ENCODE results near the gene MRPS18B. TPM values are rescaled to one million over a fixed set of nuclear protein-coding genes. Genes with fewer than 3 reads are reported as not detected.

Gene MRPS18B
- total and polyA plus RNA-seq, 2 of the 13 experiments (the other 11 are each of a cell fraction or from before 2014, with no cell fraction given): 125 to 131 TPM

- TF ChIP-seq MLXIP (CRISPR knock-in tag; IDR thresholded peaks at IDR 0.05; ENCODE audit: borderline replicate concordance) (no peak), HOXA9 (CRISPR knock-in tag; IDR thresholded peaks at IDR 0.05; ENCODE audit: borderline replicate concordance) (no peak), HNF4G (IDR thresholded peaks at IDR 0.05; ENCODE audit: borderline replicate concordance, low read depth, low read length) (peak; percentile 89), HNF4G (CRISPR knock-in tag; IDR thresholded peaks at IDR 0.05; ENCODE audit: borderline replicate concordance, low read depth) (peak; percentile 97), KDM5A (IDR thresholded peaks at IDR 0.05; ENCODE audit: borderline replicate concordance, low read length) (no peak; the same call in 1 of the 2 replicates), MAX (IDR thresholded peaks at IDR 0.05) (peak; percentile 97), TRIM22 (IDR thresholded peaks at IDR 0.05) (no peak), EHMT2 (IDR thresholded peaks at IDR 0.05; ENCODE audit: borderline replicate concordance, low read depth, low read length) (peak; percentile 38; the same call in 1 of the 2 replicates), HHEX (CRISPR knock-in tag; IDR thresholded peaks at IDR 0.05) (peak; percentile 59; the same call in 1 of the 2 replicates), CAMTA2 (CRISPR knock-in tag; IDR thresholded peaks at IDR 0.05; ENCODE audit: borderline replicate concordance) (no peak), NCOA1 (CRISPR knock-in tag; IDR thresholded peaks at IDR 0.05) (no peak), ZNF512B (CRISPR knock-in tag; IDR thresholded peaks at IDR 0.05; ENCODE audit: borderline replicate concordance) (no peak), REST (IDR thresholded peaks at IDR 0.05; ENCODE audit: borderline replicate concordance in 1 of 2, low read depth in 1 of 2, low read length in 2 of 2) (peak in 1 of 2 experiments; percentile 25; a peak in 1 of 4 replicates), ZNF616 (CRISPR knock-in tag; IDR thresholded peaks at IDR 0.05; ENCODE audit: low read depth) (no peak; the same call in 1 of the 2 replicates), BHLHE40 (IDR thresholded peaks at IDR 0.05; ENCODE audit: low read length) (no peak), MZF1 (CRISPR knock-in tag; IDR thresholded peaks at IDR 0.05; ENCODE audit: borderline replicate concordance) (0 out of 2 replicates have a peak, but pooled peaks have one; percentile 33)
Measured at GRCh38 chr6:30654798-30655742, 37.4 kb downstream of the MRPS18B start (continued).

All from HepG2 (cell line).